ENCODE data around the gene WDHD1.
"Not testable (repeated sequence)": the region's sequence is repeated elsewhere in the genome, so short reads cannot be mapped to it uniquely, and the experiment has no call there.

The WDHD1 gene

GRCh38 chr14:54920052-54920451 lies 106.8 kb downstream of the WDHD1 start:
- in situ Hi-C loops (cut with MboI; ENCODE audit: low pct_unique_long_range_greater_than_20kb, low sequenced_read_pairs) = no loop called here
- no peak for DNase-seq

DNA sequence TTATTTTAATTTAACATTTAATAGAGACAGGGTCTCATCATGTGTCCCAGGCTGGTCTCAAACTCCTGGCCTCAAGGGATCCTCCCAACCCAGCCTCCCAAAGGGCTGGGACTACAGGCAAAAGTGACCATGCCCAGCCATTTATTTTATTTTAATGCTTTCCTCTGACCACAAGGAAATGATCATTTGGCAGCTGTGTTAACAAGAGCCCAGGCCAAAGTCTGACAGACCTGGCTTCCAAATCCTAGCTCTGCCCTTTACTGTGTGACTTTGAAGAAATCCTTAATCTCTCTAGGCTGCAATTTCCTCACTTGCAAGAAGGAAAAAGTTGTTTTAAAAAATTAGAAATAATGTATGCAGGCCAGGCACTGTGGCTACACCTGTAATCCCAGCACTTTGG lies 107.6 kb downstream of the WDHD1 start:
- no peak for DNase-seq

DNA sequence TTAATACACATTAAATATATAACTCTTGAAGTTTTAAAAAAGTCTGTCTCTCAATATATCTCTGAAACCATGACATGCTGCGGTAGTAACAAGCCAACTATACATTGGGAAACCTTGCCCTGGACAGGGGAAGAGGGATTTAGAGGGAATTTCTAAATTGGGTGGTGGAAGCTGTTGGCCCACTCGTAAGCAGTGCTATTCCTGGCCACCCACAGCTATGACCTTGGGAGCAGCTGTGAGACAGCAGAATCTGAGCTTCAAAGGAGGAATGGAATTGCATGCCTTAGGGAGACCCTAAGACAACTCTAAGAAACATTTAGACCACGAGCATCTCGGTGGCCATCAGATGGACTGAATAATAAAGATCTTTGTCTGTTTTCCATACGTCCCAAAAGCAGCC lies 108.5 kb downstream of the WDHD1 start:
- in situ Hi-C loops (cut with MboI; ENCODE audit: low pct_unique_long_range_greater_than_20kb, low sequenced_read_pairs) = no loop called here
- DNase-seq = no peak

More for the DNA sequence above, 107.6 kb downstream of the WDHD1 start:
- in situ Hi-C loops (cut with MboI; ENCODE audit: low pct_unique_long_range_greater_than_20kb, low sequenced_read_pairs) = no loop called here

DNA sequence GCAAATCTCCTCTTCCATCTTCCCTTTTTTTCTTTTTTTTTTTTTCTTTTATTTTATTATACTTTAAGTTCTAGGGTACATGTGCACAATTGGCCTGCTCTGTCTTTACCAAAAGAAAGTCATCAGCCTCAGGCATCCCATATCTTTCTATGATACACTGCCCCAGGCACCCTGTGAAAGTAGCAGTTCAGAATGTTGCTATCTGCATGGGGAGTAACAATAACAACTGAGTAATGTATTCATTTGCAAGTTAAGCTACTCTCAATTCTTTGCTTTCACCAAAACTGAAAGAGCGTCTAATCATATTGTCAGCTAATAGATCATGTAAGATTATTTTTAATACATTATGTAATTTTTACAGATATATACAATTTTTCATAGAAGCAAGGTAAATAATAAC lies 110.8 kb downstream of the WDHD1 start:
- no peak for DNase-seq
- in situ Hi-C loops (cut with MboI; ENCODE audit: low pct_unique_long_range_greater_than_20kb, low sequenced_read_pairs) = no loop called here

DNA sequence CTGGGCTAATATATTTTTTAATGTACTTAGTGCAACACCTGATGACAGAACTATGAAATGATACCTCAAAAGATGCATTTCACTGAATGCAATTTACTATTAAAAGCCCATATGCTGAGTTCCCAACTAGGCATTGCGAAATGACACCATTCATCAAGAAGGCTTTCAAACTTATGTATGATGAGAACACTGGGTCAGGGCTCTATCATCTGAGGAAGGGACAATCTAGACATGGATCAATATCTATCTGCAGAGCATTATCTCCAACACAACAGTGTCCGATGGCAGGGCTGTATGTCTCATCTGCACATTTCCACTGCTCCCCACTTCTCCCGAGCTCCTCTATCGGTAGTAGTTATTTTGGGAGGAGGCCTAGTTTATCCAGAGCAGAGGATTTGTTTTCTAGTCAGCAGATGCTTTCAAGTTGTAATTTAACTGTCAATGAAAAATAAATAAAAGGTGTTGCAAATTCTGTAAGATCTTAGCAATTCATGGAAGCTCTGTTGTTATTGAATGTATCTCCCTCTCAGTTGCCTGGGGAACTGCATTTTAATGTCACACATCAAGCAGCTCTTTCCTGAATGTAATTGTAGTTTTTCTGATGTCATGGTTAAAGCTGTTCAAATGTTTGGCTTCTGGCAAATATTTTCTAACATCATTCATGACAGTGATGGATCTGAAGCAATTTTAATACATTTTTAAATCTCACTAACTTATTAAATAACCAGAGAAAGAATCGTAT lies 116.9 kb downstream of the WDHD1 start:
- DNase-seq = no peak
- in situ Hi-C loops (cut with MboI; ENCODE audit: low pct_unique_long_range_greater_than_20kb, low sequenced_read_pairs) = no loop called here

DNA sequence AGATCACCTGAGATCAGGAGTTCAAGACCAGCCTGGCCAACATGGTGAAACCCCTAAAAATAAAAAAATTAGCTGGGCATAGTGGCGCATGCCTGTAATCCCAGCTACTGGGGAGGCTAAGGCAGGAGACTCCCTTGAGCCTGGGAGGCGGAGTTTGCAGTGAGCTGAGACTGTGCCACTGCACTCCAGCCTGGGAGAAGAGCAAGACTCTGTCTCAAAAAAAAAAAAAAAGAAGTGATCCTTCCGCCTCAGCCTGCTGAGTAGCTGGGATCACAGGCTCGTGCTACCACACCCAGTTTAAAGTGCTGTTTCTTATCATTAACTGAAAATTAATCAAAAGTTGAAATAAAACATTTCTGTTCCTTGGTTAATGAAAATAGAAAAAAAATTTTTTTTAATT lies 117.9 kb downstream of the WDHD1 start:
- DNase-seq; in situ Hi-C loops (cut with MboI; ENCODE audit: low pct_unique_long_range_greater_than_20kb, low sequenced_read_pairs): not testable (repeated sequence)

GRCh38 chr14:54908190-54908589 lies 118.7 kb downstream of the WDHD1 start:
- no peak for DNase-seq
- in situ Hi-C loops (cut with MboI; ENCODE audit: low pct_unique_long_range_greater_than_20kb, low sequenced_read_pairs) = no loop called here

DNA sequence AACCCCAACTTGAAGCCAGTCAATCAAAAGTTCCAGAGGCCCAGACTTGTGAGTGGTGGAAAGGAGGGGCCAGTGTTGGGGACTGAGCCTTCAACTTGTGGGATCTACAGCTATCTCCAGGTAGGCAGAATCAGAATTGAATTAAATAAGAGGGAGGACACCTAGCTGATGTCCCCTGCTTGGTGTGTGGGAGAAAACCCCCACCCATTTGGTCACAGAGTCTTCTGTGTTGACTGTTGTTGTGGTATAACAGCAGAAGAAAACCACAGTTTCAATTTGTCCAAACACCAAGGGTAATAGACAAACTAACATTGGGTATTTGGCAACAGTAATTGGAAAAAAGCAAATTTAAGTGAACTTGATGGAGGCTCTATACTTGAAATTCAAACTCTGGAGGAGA lies 120.8 kb downstream of the WDHD1 start:
- DNase-seq = no peak
- in situ Hi-C loops (cut with MboI; ENCODE audit: low pct_unique_long_range_greater_than_20kb, low sequenced_read_pairs) = no loop called here

- in situ Hi-C loops (cut with MboI; ENCODE audit: low pct_unique_long_range_greater_than_20kb, low sequenced_read_pairs) = no loop called here
- peak; percentile 77 for DNase-seq
Measured at GRCh38 chr14:54902521-54903420, 124.1 kb downstream of the WDHD1 start, which contains the start of gene GCH1. GCH1 (minus strand) TSS chr14:54902826; CDS start chr14:54902663, 163 bp downstream.

- in situ Hi-C loops (cut with MboI; ENCODE audit: low pct_unique_long_range_greater_than_20kb, low sequenced_read_pairs) = no loop called here
- peak; percentile 68 for DNase-seq
Measured at GRCh38 chr14:54902143-54902520, 124.8 kb downstream of the WDHD1 start.

DNA sequence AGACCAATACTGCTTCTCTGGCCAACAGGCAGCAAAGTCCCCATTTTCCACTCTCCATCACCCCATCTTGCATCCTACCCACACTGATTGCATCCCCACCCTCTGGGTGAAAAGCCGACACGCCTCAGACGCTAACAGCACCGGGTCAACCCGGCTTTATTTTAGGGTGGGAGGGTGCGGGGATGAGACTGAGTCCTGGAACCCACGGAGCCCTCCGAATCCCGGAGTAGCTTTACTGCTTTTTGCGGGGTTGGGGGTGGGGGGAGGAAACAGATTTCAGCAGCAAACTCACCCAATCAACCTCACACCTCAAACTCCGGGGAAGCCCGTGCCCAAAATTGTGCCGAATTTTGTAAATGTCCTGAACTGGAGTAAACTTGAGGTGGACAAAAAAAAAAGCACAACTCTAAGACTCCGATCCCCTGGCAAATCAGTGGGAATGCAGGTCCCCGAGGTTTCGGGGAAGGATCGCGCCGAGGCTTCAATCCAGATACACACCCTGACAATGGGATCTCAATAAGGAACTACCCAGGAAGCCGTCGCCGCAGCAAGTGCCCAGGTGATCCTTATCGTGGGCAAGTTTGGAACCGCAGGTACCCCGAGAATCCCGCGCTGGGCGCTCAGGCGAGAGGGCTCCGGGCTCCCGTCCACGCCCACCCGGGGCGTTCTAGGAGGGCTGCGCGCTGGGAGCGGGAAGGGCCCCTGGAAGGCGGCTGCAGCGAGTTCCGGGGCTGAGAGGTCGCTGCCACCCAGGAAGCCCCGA lies 125.3 kb downstream of the WDHD1 start:
- DNase-seq = no peak
- in situ Hi-C loops (cut with MboI; ENCODE audit: low pct_unique_long_range_greater_than_20kb, low sequenced_read_pairs) = no loop called here

GRCh38 chr14:54899573-54899972 lies 127.3 kb downstream of the WDHD1 start:
- DNase-seq = no peak
- in situ Hi-C loops (cut with MboI; ENCODE audit: low pct_unique_long_range_greater_than_20kb, low sequenced_read_pairs) = no loop called here

DNA sequence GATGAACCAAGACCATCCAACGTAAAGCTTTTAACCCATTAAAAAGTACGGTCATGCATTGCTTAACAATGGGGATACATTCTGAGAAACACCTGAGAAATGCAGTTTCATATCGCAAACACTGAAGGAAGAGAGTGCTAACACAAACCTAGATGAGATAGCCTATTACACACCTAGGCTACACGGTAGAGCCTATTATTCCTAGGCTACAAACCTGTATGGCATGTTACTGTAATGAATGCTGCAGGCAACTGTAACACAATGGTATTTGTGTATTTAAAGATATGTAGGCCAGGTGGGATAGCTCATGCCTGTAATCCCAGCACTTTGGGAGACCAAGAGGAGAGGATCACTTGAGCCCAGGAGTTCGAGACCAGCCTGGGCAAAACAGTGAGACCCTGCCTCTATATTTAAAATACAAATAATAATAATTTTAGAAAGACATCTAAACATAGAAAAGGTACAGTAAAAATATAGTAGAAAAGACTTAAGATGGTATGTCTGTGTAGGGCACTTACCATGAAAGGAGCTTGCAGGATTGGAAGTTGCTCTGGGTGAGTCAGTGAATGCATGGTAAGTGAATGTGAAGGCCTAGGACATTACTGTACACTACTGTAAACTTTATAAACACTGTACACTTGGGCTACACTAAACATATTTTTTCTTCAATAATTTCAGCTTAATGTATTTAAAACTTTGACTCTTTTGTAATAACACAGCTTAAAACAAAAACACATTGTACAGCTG lies 128.9 kb downstream of the WDHD1 start:
- DNase-seq; in situ Hi-C loops (cut with MboI; ENCODE audit: low pct_unique_long_range_greater_than_20kb, low sequenced_read_pairs): not testable (repeated sequence)

DNA sequence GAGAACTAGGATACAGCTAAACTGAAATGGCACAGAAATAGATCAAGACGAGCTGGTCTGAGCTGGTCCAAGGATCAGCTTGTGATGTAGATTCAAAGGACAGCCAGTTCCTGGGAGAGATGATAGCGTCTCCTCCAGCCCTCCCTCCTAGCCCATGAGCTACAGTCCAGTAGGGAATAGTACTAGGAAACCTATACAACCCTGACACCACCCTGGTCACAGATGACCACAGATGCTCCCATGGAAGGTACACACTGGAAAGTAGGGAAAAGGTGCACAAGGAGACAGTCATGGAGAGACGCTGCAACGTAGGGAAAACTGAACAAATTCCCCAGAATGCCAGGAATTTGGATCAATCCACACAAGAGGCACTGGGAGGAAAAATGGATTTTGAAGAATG lies 131.2 kb downstream of the WDHD1 start:
- no peak for DNase-seq
- in situ Hi-C loops (cut with MboI; ENCODE audit: low pct_unique_long_range_greater_than_20kb, low sequenced_read_pairs) = no loop called here

GRCh38 chr14:54894995-54895394 lies 131.9 kb downstream of the WDHD1 start:
- in situ Hi-C loops (cut with MboI; ENCODE audit: low pct_unique_long_range_greater_than_20kb, low sequenced_read_pairs) = no loop called here
- no peak for DNase-seq

GRCh38 chr14:54893151-54893760 lies 133.6 kb downstream of the WDHD1 start:
- in situ Hi-C loops (cut with MboI; ENCODE audit: low pct_unique_long_range_greater_than_20kb, low sequenced_read_pairs) = no loop called here
- DNase-seq = peak; percentile 48

DNA sequence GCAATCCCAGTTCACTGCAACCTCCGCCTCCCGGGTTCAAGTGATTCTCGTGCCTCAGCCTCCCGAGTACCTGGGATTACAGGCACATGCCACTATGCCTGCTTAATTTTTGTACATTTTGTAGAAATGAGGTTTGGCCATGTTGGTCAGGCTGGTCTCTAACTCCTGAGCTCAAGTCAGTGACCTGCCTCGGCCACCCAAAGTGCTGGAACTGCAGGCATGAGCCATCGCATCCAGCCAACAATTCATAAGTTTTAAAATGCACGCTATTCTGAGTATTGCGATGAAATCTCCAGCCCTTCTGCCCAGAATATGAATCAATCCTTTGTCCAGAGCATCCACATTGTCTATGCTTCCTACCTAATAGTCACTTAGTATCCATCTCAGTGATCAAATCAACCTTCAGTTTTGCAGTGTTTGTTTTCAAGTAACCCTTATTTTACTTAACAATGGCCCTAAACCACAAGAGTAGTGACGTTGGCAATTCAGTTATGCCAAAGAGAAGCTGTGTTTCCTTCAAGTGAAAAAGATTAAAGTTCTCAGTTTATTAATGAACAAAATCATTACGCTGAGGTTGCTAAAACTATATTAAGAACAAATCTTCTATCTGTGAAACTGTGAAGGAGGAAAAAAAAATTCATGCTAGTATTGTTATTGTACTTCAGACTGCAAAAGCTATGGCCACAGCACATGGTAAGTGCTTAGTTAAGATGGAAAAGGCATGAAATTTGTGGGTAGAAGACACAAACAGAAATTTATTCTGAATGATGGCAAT lies 135.2 kb downstream of the WDHD1 start:
- in situ Hi-C loops (cut with MboI; ENCODE audit: low pct_unique_long_range_greater_than_20kb, low sequenced_read_pairs) = no loop called here

DNA sequence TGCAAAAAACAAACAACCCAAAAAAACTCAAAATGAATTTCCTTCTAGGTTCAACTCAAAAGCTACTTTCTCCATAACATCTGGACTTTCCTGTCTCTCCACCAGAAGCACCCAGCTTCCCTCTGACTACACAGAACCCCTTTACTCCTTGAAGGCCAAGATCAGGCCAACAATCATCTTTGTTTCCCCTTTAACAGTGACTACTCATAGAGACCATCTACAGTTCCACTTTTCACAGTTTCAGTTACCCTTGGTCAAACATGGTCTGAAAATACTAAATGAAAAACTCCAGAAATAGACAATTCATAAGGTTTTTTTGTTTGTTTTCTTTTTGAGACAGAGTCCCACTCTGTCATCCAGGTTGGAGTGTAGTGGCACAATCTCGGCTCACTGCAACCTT lies 136.1 kb downstream of the WDHD1 start:
- in situ Hi-C loops (cut with MboI; ENCODE audit: low pct_unique_long_range_greater_than_20kb, low sequenced_read_pairs) = no loop called here
- DNase-seq = no peak

More for the DNA sequence above, 135.2 kb downstream of the WDHD1 start:
- no peak for DNase-seq

Data from KBM-7 (cell line).